ENCODE measurements around the gene DDC. TPM values are rescaled to one million over a fixed set of nuclear protein-coding genes. Genes with fewer than 3 reads are reported as not detected.

The DDC gene
- total RNA-seq, 1 experiment from 2014 or later: not detected

- Histone ChIP-seq H3K27me3 (ENCODE audit: insufficient read depth, low read length) (no peaks in the 10 kb centered on the region), H3K9me3 (ENCODE audit: control insufficient read depth in 1 of 2, insufficient read depth in 1 of 2, low read depth in 1 of 2, low read length in 2 of 2) (no peaks in the 10 kb centered on the region), H3K9ac (ENCODE audit: low read length) (no peak overlapping the region), H3K9me2 (ENCODE audit: insufficient read depth) (no peaks in the 10 kb centered on the region), H3K4me2 (ENCODE audit: low read length) (no peak overlapping the region), H3K79me2 (ENCODE audit: insufficient read depth, low read length) (no peaks in the 10 kb centered on the region), H4K20me1 (ENCODE audit: insufficient read depth) (no peaks in the 10 kb centered on the region), H2AFZ (ENCODE audit: low read depth, low read length, poor library complexity, severe bottlenecking) (no peak overlapping the region), H3K27ac (ENCODE audit: low read depth, low read length) (no peak overlapping the region), H3K4me1 (ENCODE audit: control insufficient read depth in 1 of 2, insufficient read depth in 2 of 2, low read length in 2 of 2) (no peaks in the 10 kb centered on the region), H3K4me3 (replicated peaks in 1 of 2; ENCODE audit: low read depth in 1 of 2, low read length in 2 of 2) (no peak overlapping the region), H3K36me3 (ENCODE audit: control insufficient read depth in 1 of 2, insufficient read depth in 2 of 2, low read length in 2 of 2) (peaks cover 0 to 2% of the 10 kb centered on the region in 2 experiments; a peak in 1 of 4 replicates)
- no TSS peak for BruUV-seq (replicated peaks)
- RAD21 ChIA-PET (ENCODE audit: low non-redundant PET in 1 of 2, low total read pairs in 2 of 2, uncharacterized antibody in 2 of 2, unreplicated experiment in 2 of 2): no interaction called here
- ATAC-seq: no peak
- CTCF ChIA-PET: no interaction called here
- TF ChIP-seq YY1 (IDR thresholded peaks at IDR 0.05; ENCODE audit: extremely low read depth, insufficient replicate concordance, low read depth, low read length) (no peak), SIN3A (IDR thresholded peaks at IDR 0.05; ENCODE audit: low read depth) (no peak), CTCF (IDR thresholded peaks at IDR 0.05 in 2 of 3, conservative IDR thresholded peaks at IDR 0.05 in 1 of 3; ENCODE audit: borderline replicate concordance in 1 of 3, insufficient read depth in 1 of 3, low read depth in 2 of 3, low read length in 2 of 3) (no peak), CBX3 (IDR thresholded peaks at IDR 0.05; ENCODE audit: low read depth) (no peak), MAX (IDR thresholded peaks at IDR 0.05) (no peak), TCF7L2 (IDR thresholded peaks at IDR 0.05; ENCODE audit: borderline replicate concordance, extremely low read depth, insufficient read depth, insufficient read length) (no peak), FOSL1 (IDR thresholded peaks at IDR 0.05; ENCODE audit: low read depth) (no peak)
- intact Hi-C loops (cut with micrococcal nuclease): no loop called here
- POLR2A ChIA-PET: no interaction called here
- no peak for DNase-seq (ENCODE audit: low read depth, low spot score)
Measured at GRCh38 chr7:50592940-50593339, 27.7 kb upstream of the DDC start.

Measured in HCT116 (cell line).